B cell (primary cell): ENCODE results near the gene THADA. TPM values are rescaled to one million over a fixed set of nuclear protein-coding genes. Genes with fewer than 3 reads are reported as not detected.
"Not testable (repeated sequence)": the region's sequence is repeated elsewhere in the genome, so short reads cannot be mapped to it uniquely, and the experiment has no call there.

Experiments used
- ATAC-seq: fragments of 200-7000 bp; cut with Tn5 transposase; one replicate; pipeline ENCODE4 v1.10.0; 2021; ENCODE audit warnings: low read depth, mild to moderate bottlenecking, moderate number of reproducible peaks, moderate library complexity
- CTCF ChIA-PET: fragments of 350-600 bp; sonication (Branson Sonifier 250); formaldehyde crosslinking; loops from one replicate; lab custom pipeline; 2021; ENCODE audit warnings: antibody characterized with exemption, inconsistent platforms; lab: Charles Lee
- POLR2A ChIA-PET: fragments of 350-600 bp; sonication (Branson Sonifier 250); formaldehyde crosslinking; loops from one replicate; lab custom pipeline; 2021; ENCODE audit warnings: antibody characterized with exemption; lab: Charles Lee
- DNase-seq: peaks from one replicate; pipeline ENCODE4 v3.0.0; 2013
- H2AFZ ChIP-seq: 2 replicates; pipeline ENCODE4 v1.6.1; 2012; ENCODE audit warnings: mild to moderate bottlenecking, low read depth, low read length; ENCODE audit not compliant: insufficient read depth, poor library complexity, severe bottlenecking
- H3K27ac ChIP-seq, 2 donors: 1 replicate in 1 of 2; 2 replicates in 1 of 2; pipeline ENCODE4 v1.5.1; 2012 to 2013; ENCODE audit warnings: low read length in 2 of 2, mild to moderate bottlenecking in 2 of 2, moderate library complexity in 1 of 2
- H3K27me3 ChIP-seq, 4 experiments: fragments of 200-600 bp in 1 of 4; sonication (generic) in 1 of 4; replicated peaks in 1 of 4; 1 replicate in 2 of 4; 2 replicates in 2 of 4; pipeline versions ENCODE4 v1.6.1 to v1.7.0; 2013 to 2016; ENCODE audit warnings: low read length in 3 of 4, mild to moderate bottlenecking in 2 of 4, mixed read lengths in 1 of 4, moderate library complexity in 1 of 4; ENCODE audit not compliant: insufficient read depth in 4 of 4, control insufficient read depth in 3 of 4; ENCODE audit errors: control extremely low read depth in 1 of 4
- H3K36me3 ChIP-seq, 2 experiments: replicated peaks in 1 of 2; 1 replicate in 1 of 2; 2 replicates in 1 of 2; pipeline versions ENCODE4 v1.6.1 to v1.7.1; 2013; ENCODE audit warnings: low read length in 1 of 2; ENCODE audit not compliant: insufficient read depth in 2 of 2, control insufficient read depth in 1 of 2; ENCODE audit errors: control extremely low read depth in 1 of 2, extremely low read depth in 1 of 2
- H3K4me1 ChIP-seq, 2 donors: fragments of 200-600 bp in 1 of 2; sonication (generic) in 1 of 2; 1 replicate in 1 of 2; 2 replicates in 1 of 2; pipeline versions ENCODE4 v1.5.1 to v1.6.1; 2013 to 2017; ENCODE audit warnings: low read length in 2 of 2; ENCODE audit not compliant: control insufficient read depth in 2 of 2, insufficient read depth in 2 of 2
- H3K4me2 ChIP-seq: replicated peaks from 2 replicates; pipeline ENCODE3; 2012; ENCODE audit warnings: mild to moderate bottlenecking, low read depth, low read length; ENCODE audit not compliant: poor library complexity, severe bottlenecking
- H3K4me3 ChIP-seq, 5 experiments: fragments of 200-600 bp in 1 of 5; sonication (generic) in 1 of 5; 1 replicate in 3 of 5; 2 replicates in 2 of 5; pipeline versions ENCODE4 v1.5.1 to v1.7.0; 2011 to 2016; ENCODE audit warnings: low read length in 4 of 5, mild to moderate bottlenecking in 4 of 5, low read depth in 2 of 5, control low read depth in 1 of 5, moderate library complexity in 1 of 5; ENCODE audit not compliant: insufficient read depth in 1 of 5; ENCODE audit errors: control extremely low read depth in 1 of 5, extremely low read depth in 1 of 5
- H3K79me2 ChIP-seq: fragments of 200-600 bp; sonication (generic); one replicate; pipeline ENCODE4 v1.6.0; 2016; ENCODE audit warnings: low read length; ENCODE audit not compliant: control insufficient read depth, insufficient read depth
- H3K9ac ChIP-seq: fragments of 200-600 bp; sonication (generic); 2 replicates; pipeline ENCODE4 v1.6.1; 2017; ENCODE audit warnings: mild to moderate bottlenecking, low read length, moderate library complexity
- H3K9me3 ChIP-seq, 3 donors: one replicate each; pipeline versions ENCODE4 v1.6.1 to v1.7.1; 2013; ENCODE audit warnings: low read length in 2 of 3; ENCODE audit not compliant: control insufficient read depth in 2 of 3, insufficient read depth in 1 of 3; ENCODE audit errors: control extremely low read depth in 1 of 3
- H4K20me1 ChIP-seq: 2 replicates; pipeline ENCODE4 v1.6.0; 2012; ENCODE audit warnings: mild to moderate bottlenecking, low read length; ENCODE audit not compliant: insufficient read depth, control insufficient read depth, poor library complexity, severe bottlenecking
- H3K27ac Mint-ChIP-seq: one replicate; pipeline ENCODE4 v1.8.0; 2021; ENCODE audit warnings: mixed read lengths
- H3K27me3 Mint-ChIP-seq: one replicate; pipeline ENCODE4 v1.8.0; 2021; ENCODE audit warnings: mixed read lengths
- H3K4me1 Mint-ChIP-seq: one replicate; pipeline ENCODE4 v1.8.0; 2021; ENCODE audit warnings: mixed read lengths
- H3K4me3 Mint-ChIP-seq: one replicate; pipeline ENCODE4 v1.8.0; 2021; ENCODE audit warnings: mixed read lengths
- H3K9me3 Mint-ChIP-seq: one replicate; pipeline ENCODE4 v1.8.0; 2022; ENCODE audit warnings: mixed read lengths; ENCODE audit not compliant: insufficient read depth
- CTCF ChIP-seq: fragments of 200-600 bp; IDR thresholded peaks from one replicate; pipeline ENCODE4 v1.8.0; 2022; ENCODE audit warnings: antibody characterized with exemption, mild to moderate bottlenecking
- EZH2 ChIP-seq: IDR thresholded peaks from 2 replicates; pipeline ENCODE4 v1.6.1; 2012; ENCODE audit warnings: borderline replicate concordance, low read depth, mild to moderate bottlenecking, moderate library complexity, low read length; ENCODE audit not compliant: insufficient read depth, poor library complexity, severe bottlenecking
- WGBS: methylation state at CpG from one replicate; pipeline ENCODE4 v1.1.5; 2013; ENCODE audit warnings: missing lambda C conversion rate; ENCODE audit not compliant: insufficient coverage; 5-methylcytosine and 5-hydroxymethylcytosine counted together
- intact Hi-C: fragments of 100-400 bp; cut with micrococcal nuclease; formaldehyde crosslinking; loops from one replicate; pipeline ENCODE4 v1.10.0; 2022
- polyA plus RNA-seq: library from polyadenylated mRNA; depleted of rRNA; stranded (reverse); fragments of >200 nt; gene quantifications from 2 replicates; pipeline ENCODE4 v1.2.3, GENCODE V29; 2012
- total RNA-seq, 2 donors: library from RNA; stranded (reverse); fragments of 120-200 nt in 1 of 2; gene quantifications; 1 replicate in 1 of 2; 2 replicates in 1 of 2; pipeline versions ENCODE4 v1.2.3 to v1.2.4, GENCODE V29; 2013 to 2022

The THADA gene
- total and polyA plus RNA-seq, 2 donors (not counting 1 experiment from before 2014, with no cell fraction given), result 17.6 to 48.5 TPM

GRCh38 chr2:43448822-43449110 is 147.1 kb downstream of the THADA start:
- Histone ChIP-seq H4K20me1 (no peaks in the 10 kb centered on the region), H3K27ac (no peak overlapping the region), H3K79me2 (no peaks in the 10 kb centered on the region), H3K4me2 (no peak overlapping the region), H3K36me3 (peaks cover 2 to 33% of the 10 kb centered on the region in 2 experiments), H3K9ac (no peak overlapping the region), H2AFZ (no peak overlapping the region), H3K4me3 (no peak overlapping the region), H3K9me3 (peaks cover 0 to 9% (median 4%) of the 10 kb centered on the region in 3 donors), H3K27me3 (no peaks in the 10 kb centered on the region), H3K4me1 (no peaks in the 10 kb centered on the region)
- H3K4me3 Mint-ChIP-seq, result no peak overlapping the region
- CTCF ChIA-PET, result interaction anchor here (0.7 kb wide), 1 partner anchor 160 kb away, joined by 3 read pairs; no protein-coding TSS in a partner anchor
- H3K27ac Mint-ChIP-seq, result no peak overlapping the region
- H3K4me1 Mint-ChIP-seq, result no peaks in the 10 kb centered on the region
- intact Hi-C loops, result no loop called here
- 100% methylated on average over 1 of the region's 1 CpG for WGBS
- DNase-seq (no peak), ATAC-seq (no peak)
- H3K27me3 Mint-ChIP-seq, result no peaks in the 10 kb centered on the region
- peaks cover 8% of the 10 kb centered on the region for H3K9me3 Mint-ChIP-seq
- TF ChIP-seq EZH2 (no peak), CTCF (no peak)
- POLR2A ChIA-PET, result no interaction called here

GRCh38 chr2:43448011-43448821 is 147.6 kb downstream of the THADA start:
- intact Hi-C loops, result no loop called here
- H3K9me3 Mint-ChIP-seq, result peaks cover 8% of the 10 kb centered on the region
- H4K20me1 ChIP-seq, result no peaks in the 10 kb centered on the region
- H3K36me3 ChIP-seq, result peaks cover 2 to 32% of the 10 kb centered on the region in 2 experiments
- H3K9me3 ChIP-seq, result peaks cover 0 to 9% (median 4%) of the 10 kb centered on the region in 3 donors
- ChIA-PET CTCF (interaction anchor here (0.7 kb wide), 1 partner anchor 161 kb away, joined by 3 read pairs; no protein-coding TSS in a partner anchor), POLR2A (no interaction called here)
- no peaks in the 10 kb centered on the region for H3K27me3 Mint-ChIP-seq
- no peak overlapping the region for H3K4me2 ChIP-seq
- no peak overlapping the region for H3K4me3 Mint-ChIP-seq
- WGBS, result 100% methylated on average over 2 of the region's 5 CpGs
- H3K4me1 ChIP-seq, result no peaks in the 10 kb centered on the region
- TF ChIP-seq EZH2 (no peak), CTCF (no peak)
- no peak overlapping the region for H3K27ac ChIP-seq
- no peak overlapping the region for H2AFZ ChIP-seq
- DNase-seq, result no peak
- H3K27ac Mint-ChIP-seq, result no peak overlapping the region
- H3K79me2 ChIP-seq, result no peaks in the 10 kb centered on the region
- H3K4me1 Mint-ChIP-seq, result no peaks in the 10 kb centered on the region
- no peak overlapping the region for H3K9ac ChIP-seq
- H3K27me3 ChIP-seq, result no peaks in the 10 kb centered on the region
- no peak for ATAC-seq
- no peak overlapping the region for H3K4me3 ChIP-seq

DNA sequence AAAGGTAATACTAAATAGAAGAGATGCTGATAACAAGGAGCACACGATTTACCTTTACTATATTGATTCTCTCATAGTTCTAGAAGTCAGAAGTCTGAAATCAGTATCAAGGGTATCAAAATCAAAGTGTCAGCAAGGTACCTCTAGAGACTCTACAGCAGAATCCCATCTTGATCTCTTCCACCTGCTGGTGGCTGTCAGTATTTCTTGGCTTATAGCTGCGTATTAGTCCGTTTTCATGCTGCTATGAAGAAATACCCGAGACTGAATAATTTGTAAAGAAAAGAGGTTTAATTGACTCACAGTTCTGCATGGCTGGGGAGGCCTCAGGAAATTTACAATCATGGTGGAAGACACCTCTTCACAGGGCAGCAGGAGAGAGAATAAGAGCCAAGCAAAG is 149.1 kb downstream of the THADA start:
- H4K20me1 ChIP-seq, H3K79me2 ChIP-seq, H3K9me3 ChIP-seq, H3K27me3 ChIP-seq, H3K4me3 ChIP-seq, POLR2A ChIA-PET, H3K4me1 ChIP-seq, H2AFZ ChIP-seq, H3K4me1 Mint-ChIP-seq, intact Hi-C loops, H3K27ac Mint-ChIP-seq, H3K4me2 ChIP-seq, DNase-seq, H3K27ac ChIP-seq, H3K27me3 Mint-ChIP-seq, ATAC-seq, H3K4me3 Mint-ChIP-seq, H3K9me3 Mint-ChIP-seq, H3K9ac ChIP-seq: not testable (repeated sequence)
- H3K36me3 ChIP-seq, result peaks cover 2 to 30% of the 10 kb centered on the region in 2 experiments
- 100% methylated on average over 2 of the region's 4 CpGs for WGBS
- CTCF ChIA-PET, result interaction anchor here (1.5 kb wide), 1 partner anchor 39 kb away, joined by 3 read pairs; no protein-coding TSS in a partner anchor
